Left forelimb (tissue), 1 donor: ENCODE data around the gene NPAS3.

Experiments used
- DNase-seq: peaks from one replicate; pipeline ENCODE4 v3.0.0-alpha.2; 2018; ENCODE audit warnings: low spot score

Gene NPAS3

GRCh38 chr14:33642691-33643244 is 704.1 kb downstream of the NPAS3 start:
- no peak for DNase-seq

- no peak for DNase-seq
Measured at GRCh38 chr14:33643426-33644181, 704.9 kb downstream of the NPAS3 start.

GRCh38 chr14:33646692-33647260 is 708.1 kb downstream of the NPAS3 start:
- no peak for DNase-seq

GRCh38 chr14:33647385-33647786 is 708.7 kb downstream of the NPAS3 start:
- no peak for DNase-seq

- DNase-seq, result no peak
Measured at GRCh38 chr14:33650430-33650829, 711.8 kb downstream of the NPAS3 start.

GRCh38 chr14:33652566-33653307 is 714.1 kb downstream of the NPAS3 start:
- no peak for DNase-seq

- no peak for DNase-seq
Measured at GRCh38 chr14:33653308-33653695, 714.6 kb downstream of the NPAS3 start.

- DNase-seq, result no peak
Measured at GRCh38 chr14:33655421-33655820, 716.7 kb downstream of the NPAS3 start.

- no peak for DNase-seq
Measured at GRCh38 chr14:33657476-33657875, 718.8 kb downstream of the NPAS3 start.

- no peak for DNase-seq
Measured at GRCh38 chr14:33660248-33660647, 721.6 kb downstream of the NPAS3 start.

GRCh38 chr14:33661101-33661500 is 722.4 kb downstream of the NPAS3 start:
- no peak for DNase-seq

GRCh38 chr14:33668066-33668465 is 729.4 kb downstream of the NPAS3 start:
- DNase-seq, result no peak

- DNase-seq, result no peak
Measured at GRCh38 chr14:33669111-33669510, 730.4 kb downstream of the NPAS3 start.

- no peak for DNase-seq
Measured at GRCh38 chr14:33670235-33670634, 731.6 kb downstream of the NPAS3 start.

GRCh38 chr14:33671556-33671955 is 732.9 kb downstream of the NPAS3 start:
- no peak for DNase-seq

- no peak for DNase-seq
Measured at GRCh38 chr14:33674927-33675326, 736.2 kb downstream of the NPAS3 start.

GRCh38 chr14:33675415-33676130 is 736.9 kb downstream of the NPAS3 start:
- DNase-seq, result no peak

GRCh38 chr14:33676135-33676566 is 737.5 kb downstream of the NPAS3 start:
- no peak for DNase-seq

- DNase-seq, result no peak
Measured at GRCh38 chr14:33676891-33677290, 738.2 kb downstream of the NPAS3 start.

GRCh38 chr14:33678005-33678404 is 739.3 kb downstream of the NPAS3 start:
- no peak for DNase-seq

GRCh38 chr14:33679025-33679424 is 740.3 kb downstream of the NPAS3 start:
- DNase-seq, result no peak
